HCT116 (cell line): ENCODE results near the gene ARL13B. TPM values are rescaled to one million over a fixed set of nuclear protein-coding genes. Genes with fewer than 3 reads are reported as not detected.

Experiments
- ATAC-seq: fragments of 200-7000 bp; cut with Tn5 transposase; 2 replicates; pipeline ENCODE4 v1.9.1; 2020; ENCODE audit warnings: mild to moderate bottlenecking, moderate library complexity
- BruUV-seq: library from RNA; stranded (reverse); fragments of 400-500 nt; replicated peaks from 2 replicates; lab custom pipeline; 2021; lab: Mats Ljungman, UMichigan
- CTCF ChIA-PET: fragments of 300-600 bp; sonication (Branson Sonifier 250); formaldehyde crosslinking; loops from one replicate; lab custom pipeline; 2021; ENCODE audit warnings: antibody characterized with exemption; lab: Charles Lee
- POLR2A ChIA-PET: fragments of 300-600, 350-600 bp; sonication (Branson Sonifier 250); formaldehyde crosslinking; loops from one replicate; lab custom pipeline; 2021; ENCODE audit warnings: antibody characterized with exemption; lab: Charles Lee
- RAD21 ChIA-PET, 2 experiments: fragments of 300-600 bp; sonication (Branson Sonifier 250); formaldehyde crosslinking; loops; one replicate each; lab custom pipeline; 2023; ENCODE audit warnings: low total read pairs in 2 of 2; ENCODE audit not compliant: uncharacterized antibody in 2 of 2, unreplicated experiment in 2 of 2, low non-redundant PET in 1 of 2; lab: Charles Lee
- DNase-seq: peaks from one replicate; pipeline ENCODE4 v3.0.0-alpha.2; 2010; ENCODE audit warnings: low read depth, low spot score
- H2AFZ ChIP-seq: fragments of 200-600 bp; shearing (Covaris generic), sonication (generic); 2 replicates; pipeline ENCODE4 v1.6.1; 2017; ENCODE audit warnings: low read depth, mixed run types, mixed read lengths, antibody characterized with exemption, low read length; ENCODE audit not compliant: poor library complexity, severe bottlenecking
- H3K27ac ChIP-seq: 2 replicates; pipeline ENCODE4 v1.5.1; 2012; ENCODE audit warnings: low read depth, low read length
- H3K27me3 ChIP-seq: fragments of 200-600 bp; sonication (generic); 2 replicates; pipeline ENCODE4 v1.6.1; 2016; ENCODE audit warnings: mixed run types, low read length, mixed read lengths; ENCODE audit not compliant: insufficient read depth
- H3K36me3 ChIP-seq, 2 experiments: fragments of 200-500 bp in 1 of 2; fragments of 200-600 bp in 1 of 2; sonication (Bioruptor generic) in 1 of 2; sonication (generic) in 1 of 2; 2 replicates each; pipeline versions ENCODE4 v1.5.1 to v1.6.1; 2014 to 2016; ENCODE audit warnings: low read length in 2 of 2, inconsistent platforms in 1 of 2, mixed read lengths in 1 of 2, mixed run types in 1 of 2; ENCODE audit not compliant: insufficient read depth in 2 of 2, control insufficient read depth in 1 of 2
- H3K4me1 ChIP-seq, 2 experiments: fragments of 200-600 bp in 1 of 2; sonication (generic) in 1 of 2; 2 replicates each; pipeline versions ENCODE4 v1.5.1 to v1.6.1; 2012 to 2017; ENCODE audit warnings: low read length in 2 of 2, inconsistent platforms in 1 of 2, mild to moderate bottlenecking in 1 of 2, mixed read lengths in 1 of 2, mixed run types in 1 of 2, moderate library complexity in 1 of 2; ENCODE audit not compliant: insufficient read depth in 2 of 2, control insufficient read depth in 1 of 2
- H3K4me2 ChIP-seq: fragments of 200-600 bp; sonication (generic); 2 replicates; pipeline ENCODE4 v1.6.1; 2017; ENCODE audit warnings: mixed run types, low read length, mixed read lengths
- H3K4me3 ChIP-seq, 2 experiments: fragments of 200-600 bp in 1 of 2; sonication (generic) in 1 of 2; replicated peaks in 1 of 2; 2 replicates each; pipeline ENCODE4 v1.5.1; 2011 to 2016; ENCODE audit warnings: low read length in 2 of 2, control low read depth in 1 of 2, low read depth in 1 of 2, mild to moderate bottlenecking in 1 of 2, mixed read lengths in 1 of 2, mixed run types in 1 of 2
- H3K79me2 ChIP-seq: fragments of 200-600 bp; sonication (generic); 2 replicates; pipeline ENCODE4 v1.6.1; 2017; ENCODE audit warnings: mild to moderate bottlenecking, mixed run types, low read length, moderate library complexity, mixed read lengths; ENCODE audit not compliant: insufficient read depth
- H3K9ac ChIP-seq: fragments of 200-600 bp; sonication (generic); 2 replicates; pipeline ENCODE4 v1.6.1; 2016; ENCODE audit warnings: low read length, mixed read lengths
- H3K9me2 ChIP-seq: fragments of 200-600 bp; sonication (generic), shearing (Covaris generic); 2 replicates; pipeline ENCODE4 v1.6.1; 2017; ENCODE audit warnings: mixed run types, mild to moderate bottlenecking, moderate library complexity; ENCODE audit not compliant: insufficient read depth
- H3K9me3 ChIP-seq, 2 experiments: fragments of 200-500 bp in 1 of 2; fragments of 200-600 bp in 1 of 2; sonication (Bioruptor generic) in 1 of 2; sonication (generic) in 1 of 2; 2 replicates each; pipeline ENCODE4 v1.6.1; 2014 to 2017; ENCODE audit warnings: low read length in 2 of 2, mixed read lengths in 2 of 2, inconsistent platforms in 1 of 2, low read depth in 1 of 2, mild to moderate bottlenecking in 1 of 2, mixed run types in 1 of 2, moderate library complexity in 1 of 2; ENCODE audit not compliant: control insufficient read depth in 1 of 2, insufficient read depth in 1 of 2
- H4K20me1 ChIP-seq: fragments of 200-600 bp; sonication (generic), shearing (Covaris generic); 2 replicates; pipeline ENCODE4 v1.6.1; 2017; ENCODE audit warnings: mixed run types, mild to moderate bottlenecking, moderate library complexity; ENCODE audit not compliant: insufficient read depth
- JUND ChIP-seq: IDR thresholded peaks from 2 replicates; pipeline ENCODE4 v1.6.1; 2012
- POLR2A ChIP-seq: IDR thresholded peaks from 2 replicates; pipeline ENCODE4 v1.7.0; 2011; ENCODE audit warnings: borderline replicate concordance; ENCODE audit not compliant: insufficient read depth, insufficient read length; ENCODE audit errors: extremely low read depth
- POLR2AphosphoS5 ChIP-seq: IDR thresholded peaks from 2 replicates; pipeline ENCODE4 v1.6.1; 2011; ENCODE audit warnings: mild to moderate bottlenecking, low read depth, low read length, moderate library complexity
- RAD21 ChIP-seq: IDR thresholded peaks from 2 replicates; pipeline ENCODE4 v1.6.1; 2012; ENCODE audit warnings: low read depth, mild to moderate bottlenecking
- ZBTB33 ChIP-seq: IDR thresholded peaks from 2 replicates; pipeline ENCODE4 v1.6.1; 2011; ENCODE audit warnings: mild to moderate bottlenecking, low read length, moderate library complexity; ENCODE audit not compliant: insufficient replicate concordance; ENCODE audit errors: extremely low read depth
- intact Hi-C: fragments of 100-400 bp; cut with micrococcal nuclease; formaldehyde crosslinking; loops from 2 replicates; pipeline ENCODE4 v1.10.0; 2022
- total RNA-seq: library from RNA; stranded (reverse); gene quantifications from one replicate; pipeline ENCODE4 v1.2.1, GENCODE V29; 2021; ENCODE audit not compliant: unreplicated experiment
- TF ChIP-seq, protein P1 (sequence below): IDR thresholded peaks from 2 replicates; pipeline ENCODE4 v1.6.1; 2012
- TF ChIP-seq, protein P2 (sequence below): IDR thresholded peaks from 2 replicates; pipeline ENCODE4 v1.6.1; 2012

The ARL13B gene
- total RNA-seq, 1 experiment from 2014 or later, result 8.2 TPM

DNA sequence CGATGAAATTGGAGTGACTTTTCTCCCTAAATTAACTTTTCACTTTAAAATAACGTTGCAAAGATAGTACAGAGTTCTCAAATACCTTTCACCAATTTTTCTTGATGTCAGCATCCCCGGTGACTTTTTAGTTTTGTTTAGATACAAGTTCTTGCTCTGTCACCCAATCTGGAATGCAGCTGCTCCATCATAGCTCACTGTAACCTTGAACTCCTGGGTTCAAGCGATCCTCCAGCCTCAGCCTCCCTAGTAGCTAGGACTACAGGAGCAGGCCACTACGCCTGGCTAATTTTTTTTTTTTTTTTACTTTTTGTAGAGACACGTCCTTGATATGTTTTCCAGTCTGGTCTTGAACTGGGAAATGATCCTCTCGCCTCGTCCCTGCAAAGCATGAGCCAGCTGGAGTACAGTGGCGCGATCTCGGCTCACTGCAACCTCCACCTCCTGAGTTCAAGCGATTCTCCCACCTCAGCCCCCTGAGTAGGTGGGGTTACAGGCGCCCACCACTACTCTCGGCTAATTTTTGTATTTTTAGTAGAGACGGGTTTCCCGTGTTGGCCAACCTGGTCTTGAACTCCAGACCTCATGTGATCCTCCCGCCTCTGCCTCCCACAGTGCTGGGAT is 83.7 kb downstream of the ARL13B start (continued):
- TF ChIP-seq ZBTB33, result no peak
- TF ChIP-seq, protein P1, sequence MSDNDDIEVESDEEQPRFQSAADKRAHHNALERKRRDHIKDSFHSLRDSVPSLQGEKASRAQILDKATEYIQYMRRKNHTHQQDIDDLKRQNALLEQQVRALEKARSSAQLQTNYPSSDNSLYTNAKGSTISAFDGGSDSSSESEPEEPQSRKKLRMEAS, result no peak
- TF ChIP-seq RAD21, result no peak
- TF ChIP-seq POLR2A, result no peak
- no peak for TF ChIP-seq JUND

- POLR2A ChIA-PET, result interaction anchor here (2.2 kb wide), 1 partner anchor 85 kb away, joined by 8 read pairs; the partner anchor contains the start of gene ARL13B
- Histone ChIP-seq H3K36me3 (no peaks in the 10 kb centered on the region; a peak in 1 of 4 replicates), H4K20me1 (no peaks in the 10 kb centered on the region), H3K4me1 (peaks cover 6 to 15% of the 10 kb centered on the region in 2 experiments; a peak in 3 of 4 replicates), H3K79me2 (peaks cover 14% of the 10 kb centered on the region; the same call in 1 of the 2 replicates), H3K9me3 (no peaks in the 10 kb centered on the region), H3K4me2 (peak overlapping the region; percentile 76), H3K27ac (no peak overlapping the region; the same call in 1 of the 2 replicates), H3K4me3 (peak overlapping the region; percentile 71 to 78), H3K9ac (peak overlapping the region; percentile 69; the same call in 1 of the 2 replicates), H2AFZ (no peak overlapping the region), H3K27me3 (no peaks in the 10 kb centered on the region), H3K9me2 (no peaks in the 10 kb centered on the region)
- no peak for ATAC-seq
- no TSS peak for BruUV-seq
- CTCF ChIA-PET, result no interaction called here
- TF ChIP-seq, protein P2, sequence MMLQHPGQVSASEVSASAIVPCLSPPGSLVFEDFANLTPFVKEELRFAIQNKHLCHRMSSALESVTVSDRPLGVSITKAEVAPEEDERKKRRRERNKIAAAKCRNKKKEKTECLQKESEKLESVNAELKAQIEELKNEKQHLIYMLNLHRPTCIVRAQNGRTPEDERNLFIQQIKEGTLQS, result no peak
- no peak for TF ChIP-seq POLR2AphosphoS5
- DNase-seq, result no peak
- RAD21 ChIA-PET, result no interaction called here
- intact Hi-C loops, result loop anchor here (10.0 kb wide), 1 partner anchor 220 kb away; no protein-coding TSS in a partner anchor
Measured at GRCh38 chr3:94064243-94064860, 84.4 kb downstream of the ARL13B start.
